ENCODE measurements around the gene GAPT.
"Not testable (repeated sequence)": the region's sequence is repeated elsewhere in the genome, so short reads cannot be mapped to it uniquely, and the experiment has no call there.

Gene GAPT

DNA sequence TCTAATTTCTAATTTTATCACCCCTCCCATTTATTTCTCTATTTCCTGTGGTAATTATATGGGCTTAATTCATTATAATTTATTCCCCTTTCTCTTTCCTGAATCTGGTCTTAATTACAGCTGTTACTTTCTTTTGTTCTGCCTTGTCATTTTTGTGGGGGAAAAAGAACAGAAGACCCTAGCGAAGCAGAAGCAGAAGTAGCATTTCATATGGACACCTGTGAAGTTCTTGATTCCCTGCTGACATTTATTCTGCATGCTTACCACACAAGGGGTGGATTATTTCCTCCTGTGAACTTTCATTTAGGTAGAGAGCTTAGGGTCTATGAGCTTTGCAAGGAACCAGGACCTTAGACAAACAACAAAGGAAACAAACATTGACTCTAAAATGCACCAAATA is 33.3 kb downstream of the GAPT start:
- H3K9me2 ChIP-seq (replicated peaks; ENCODE audit: insufficient read depth, low read length) = no peaks in the 10 kb centered on the region
- H4K20me1 ChIP-seq (ENCODE audit: low read depth, low read length) = no peaks in the 10 kb centered on the region
- H3K79me2 ChIP-seq (ENCODE audit: insufficient read depth, low read length) = no peaks in the 10 kb centered on the region
- H3K4me3 ChIP-seq (ENCODE audit: insufficient read depth, low read length, poor library complexity, severe bottlenecking) = no peak overlapping the region
- no peaks in the 10 kb centered on the region for H3K9me3 ChIP-seq (ENCODE audit: insufficient read depth, low read length)
- TF ChIP-seq, protein P1, sequence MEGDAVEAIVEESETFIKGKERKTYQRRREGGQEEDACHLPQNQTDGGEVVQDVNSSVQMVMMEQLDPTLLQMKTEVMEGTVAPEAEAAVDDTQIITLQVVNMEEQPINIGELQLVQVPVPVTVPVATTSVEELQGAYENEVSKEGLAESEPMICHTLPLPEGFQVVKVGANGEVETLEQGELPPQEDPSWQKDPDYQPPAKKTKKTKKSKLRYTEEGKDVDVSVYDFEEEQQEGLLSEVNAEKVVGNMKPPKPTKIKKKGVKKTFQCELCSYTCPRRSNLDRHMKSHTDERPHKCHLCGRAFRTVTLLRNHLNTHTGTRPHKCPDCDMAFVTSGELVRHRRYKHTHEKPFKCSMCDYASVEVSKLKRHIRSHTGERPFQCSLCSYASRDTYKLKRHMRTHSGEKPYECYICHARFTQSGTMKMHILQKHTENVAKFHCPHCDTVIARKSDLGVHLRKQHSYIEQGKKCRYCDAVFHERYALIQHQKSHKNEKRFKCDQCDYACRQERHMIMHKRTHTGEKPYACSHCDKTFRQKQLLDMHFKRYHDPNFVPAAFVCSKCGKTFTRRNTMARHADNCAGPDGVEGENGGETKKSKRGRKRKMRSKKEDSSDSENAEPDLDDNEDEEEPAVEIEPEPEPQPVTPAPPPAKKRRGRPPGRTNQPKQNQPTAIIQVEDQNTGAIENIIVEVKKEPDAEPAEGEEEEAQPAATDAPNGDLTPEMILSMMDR (IDR thresholded peaks at IDR 0.05; ENCODE audit: insufficient read depth, low read length, poor library complexity, severe bottlenecking) = no peak
- TF ChIP-seq EZH2phosphoT487 (conservative IDR thresholded peaks at IDR 0.05; ENCODE audit: low read length) = no peak
- H3K27ac ChIP-seq (ENCODE audit: low read depth, low read length) = no peak overlapping the region
- no peak overlapping the region for H2AFZ ChIP-seq (ENCODE audit: low read depth, low read length, severe bottlenecking)
- H3K36me3 ChIP-seq (ENCODE audit: low read length) = no peaks in the 10 kb centered on the region
- H3K9ac ChIP-seq (ENCODE audit: low read length) = no peak overlapping the region
- H3K4me2 ChIP-seq (ENCODE audit: low read depth, low read length, poor library complexity, severe bottlenecking) = no peak overlapping the region
- no peaks in the 10 kb centered on the region for H3F3A ChIP-seq (ENCODE audit: insufficient read depth)
- no peaks in the 10 kb centered on the region for H3K27me3 ChIP-seq (ENCODE audit: low read length)

DNA sequence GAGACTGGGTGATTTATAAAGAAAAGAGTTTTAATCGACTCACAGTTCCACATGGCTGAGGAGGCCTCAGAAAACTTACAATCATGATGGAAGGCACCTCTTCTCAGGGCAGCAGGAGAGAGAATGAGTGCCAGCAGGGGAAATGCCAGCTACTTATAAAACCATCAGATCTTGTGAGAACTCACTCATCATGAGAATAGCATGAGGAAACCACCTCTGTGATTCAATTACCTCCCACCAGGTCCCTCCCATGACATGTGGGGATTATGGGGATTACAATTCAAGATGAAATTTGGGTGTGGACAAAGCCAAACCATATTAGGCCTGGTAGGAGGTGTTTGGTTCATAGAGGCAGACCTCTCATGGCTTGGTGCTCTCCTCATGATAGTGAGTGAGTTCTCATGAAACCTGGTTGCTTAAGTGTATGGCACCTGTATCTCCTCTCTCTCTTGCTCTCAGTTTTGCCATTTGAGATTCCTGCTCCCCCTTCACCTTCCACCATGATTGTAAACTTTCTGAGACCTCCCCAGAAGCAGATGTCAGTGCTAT is 39.8 kb downstream of the GAPT start:
- Histone ChIP-seq H3K9me2 (replicated peaks; ENCODE audit: insufficient read depth, low read length) (no peaks in the 10 kb centered on the region), H3F3A (ENCODE audit: insufficient read depth) (no peaks in the 10 kb centered on the region), H3K4me3 (ENCODE audit: insufficient read depth, low read length, poor library complexity, severe bottlenecking) (no peak overlapping the region), H3K4me2 (ENCODE audit: low read depth, low read length, poor library complexity, severe bottlenecking) (no peak overlapping the region), H4K20me1 (ENCODE audit: low read depth, low read length) (no peaks in the 10 kb centered on the region), H3K36me3 (ENCODE audit: low read length) (no peaks in the 10 kb centered on the region), H3K27ac (ENCODE audit: low read depth, low read length) (no peak overlapping the region), H2AFZ (ENCODE audit: low read depth, low read length, severe bottlenecking) (no peak overlapping the region), H3K9ac (ENCODE audit: low read length) (no peak overlapping the region), H3K9me3 (ENCODE audit: insufficient read depth, low read length) (no peaks in the 10 kb centered on the region), H3K79me2 (ENCODE audit: insufficient read depth, low read length) (no peaks in the 10 kb centered on the region), H3K27me3 (ENCODE audit: low read length) (no peaks in the 10 kb centered on the region)
- TF ChIP-seq EZH2phosphoT487 (conservative IDR thresholded peaks at IDR 0.05; ENCODE audit: low read length) = no peak
- TF ChIP-seq, protein P1 (IDR thresholded peaks at IDR 0.05; ENCODE audit: insufficient read depth, low read length, poor library complexity, severe bottlenecking) = no peak

DNA sequence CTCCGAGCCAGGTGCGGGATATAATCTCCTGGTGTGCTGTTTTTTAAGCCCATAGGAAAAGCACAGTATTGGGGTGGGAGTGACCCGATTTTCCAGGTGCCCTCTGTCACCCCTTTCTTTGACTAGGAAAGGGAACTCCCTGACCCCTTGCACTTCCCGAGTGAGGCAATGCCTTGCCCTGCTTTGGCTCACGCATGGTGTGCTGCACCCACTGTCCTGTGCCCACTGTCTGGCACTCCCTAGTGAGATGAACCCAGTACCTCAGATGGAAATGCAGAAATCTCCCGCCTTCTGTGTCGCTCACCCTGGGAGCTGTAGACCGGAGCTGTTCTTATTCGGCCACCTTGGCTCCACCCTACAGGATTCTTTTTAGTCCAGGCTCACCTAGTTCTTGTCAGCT is 50.7 kb downstream of the GAPT start:
- not testable (repeated sequence) for H3K79me2 ChIP-seq (ENCODE audit: insufficient read depth, low read length); H3K4me3 ChIP-seq (ENCODE audit: insufficient read depth, low read length, poor library complexity, severe bottlenecking); H3K27me3 ChIP-seq (ENCODE audit: low read length); H3K9me3 ChIP-seq (ENCODE audit: insufficient read depth, low read length); H3F3A ChIP-seq (ENCODE audit: insufficient read depth); H2AFZ ChIP-seq (ENCODE audit: low read depth, low read length, severe bottlenecking); H3K9ac ChIP-seq (ENCODE audit: low read length); H3K4me2 ChIP-seq (ENCODE audit: low read depth, low read length, poor library complexity, severe bottlenecking); H4K20me1 ChIP-seq (ENCODE audit: low read depth, low read length); H3K27ac ChIP-seq (ENCODE audit: low read depth, low read length); H3K9me2 ChIP-seq (replicated peaks; ENCODE audit: insufficient read depth, low read length); H3K36me3 ChIP-seq (ENCODE audit: low read length)

DNA sequence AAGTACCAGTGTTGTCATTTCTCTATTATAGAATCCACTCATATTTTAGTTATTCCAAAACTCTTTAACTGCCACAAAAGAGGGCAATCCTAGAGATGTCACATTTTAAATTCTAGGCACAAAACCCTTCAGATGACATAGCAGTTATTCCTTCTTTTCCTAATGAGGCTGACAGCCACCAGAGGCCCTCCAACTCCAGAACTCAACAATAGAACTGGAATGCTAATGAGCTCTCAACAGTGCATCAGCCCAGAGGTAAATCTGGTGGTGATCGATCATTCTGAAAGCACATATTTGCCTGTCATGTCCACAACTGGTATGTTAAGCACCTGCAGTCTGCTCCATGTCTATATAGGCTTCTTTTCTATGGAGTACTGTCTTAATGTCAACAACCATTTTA is 51.5 kb downstream of the GAPT start:
- no peaks in the 10 kb centered on the region for H4K20me1 ChIP-seq (ENCODE audit: low read depth, low read length)
- H3K27me3 ChIP-seq (ENCODE audit: low read length) = no peaks in the 10 kb centered on the region
- no peak overlapping the region for H2AFZ ChIP-seq (ENCODE audit: low read depth, low read length, severe bottlenecking)
- no peaks in the 10 kb centered on the region for H3K9me2 ChIP-seq (replicated peaks; ENCODE audit: insufficient read depth, low read length)
- H3K36me3 ChIP-seq (ENCODE audit: low read length) = no peaks in the 10 kb centered on the region
- H3K9me3 ChIP-seq (ENCODE audit: insufficient read depth, low read length) = no peaks in the 10 kb centered on the region
- TF ChIP-seq, protein P1 (IDR thresholded peaks at IDR 0.05; ENCODE audit: insufficient read depth, low read length, poor library complexity, severe bottlenecking) = no peak
- TF ChIP-seq EZH2phosphoT487 (conservative IDR thresholded peaks at IDR 0.05; ENCODE audit: low read length) = no peak
- no peak overlapping the region for H3K4me3 ChIP-seq (ENCODE audit: insufficient read depth, low read length, poor library complexity, severe bottlenecking)
- H3K9ac ChIP-seq (ENCODE audit: low read length) = no peak overlapping the region
- no peaks in the 10 kb centered on the region for H3K79me2 ChIP-seq (ENCODE audit: insufficient read depth, low read length)
- H3K27ac ChIP-seq (ENCODE audit: low read depth, low read length) = no peak overlapping the region
- no peak overlapping the region for H3K4me2 ChIP-seq (ENCODE audit: low read depth, low read length, poor library complexity, severe bottlenecking)
- no peaks in the 10 kb centered on the region for H3F3A ChIP-seq (ENCODE audit: insufficient read depth)
